Measurements from ENCODE around the gene KCTD13. TPM values are rescaled to one million over a fixed set of nuclear protein-coding genes. Genes with fewer than 3 reads are reported as not detected.

Gene KCTD13
- total RNA-seq, 1 experiment from 2014 or later = 18.3 TPM

- H3K27me3 Mint-ChIP-seq (ENCODE audit: low read depth) = peaks cover 2% of the 10 kb centered on the region
- Histone ChIP-seq H2BK20ac (ENCODE audit: low read depth, low read length, poor library complexity, severe bottlenecking) (no peak overlapping the region), H3K79me1 (ENCODE audit: insufficient read depth, low read depth, low read length, poor library complexity, severe bottlenecking) (peaks cover 8% of the 10 kb centered on the region), H2BK15ac (ENCODE audit: low read depth, low read length) (no peak overlapping the region), H4K91ac (ENCODE audit: insufficient read length, low read depth, low read length) (no peak overlapping the region), H4K8ac (replicated peaks; ENCODE audit: insufficient read length, low read depth, low read length) (no peak overlapping the region), H3K4ac (ENCODE audit: low read depth, low read length) (no peak overlapping the region), H2BK5ac (ENCODE audit: insufficient read length, low read length) (no peak overlapping the region), H3K23ac (ENCODE audit: insufficient read length, low read depth, low read length) (no peak overlapping the region), H3K79me2 (ENCODE audit: insufficient read depth, low read length) (no peaks in the 10 kb centered on the region), H4K5ac (ENCODE audit: insufficient read length, low read depth, low read length) (no peak overlapping the region), H3K18ac (ENCODE audit: insufficient read length, low read depth, low read length) (peak overlapping the region; percentile 45), H3K27me3 (ENCODE audit: insufficient read depth, low read length) (no peaks in the 10 kb centered on the region), H3K14ac (ENCODE audit: insufficient read depth, low read length) (peak overlapping the region; percentile 68; the same call in 1 of the 2 replicates), H3T11ph (ENCODE audit: low read length) (no peak overlapping the region), H3K9me3 (ENCODE audit: control insufficient read depth, low read depth, low read length) (no peaks in the 10 kb centered on the region), H3K27ac (ENCODE audit: insufficient read length, low read depth, low read length) (no peak overlapping the region), H4K20me1 (ENCODE audit: control insufficient read depth, insufficient read depth, insufficient read length) (no peaks in the 10 kb centered on the region), H2AFZ (ENCODE audit: low read length) (peak overlapping the region; percentile 51), H3K23me2 (ENCODE audit: insufficient read length, low read depth, low read length, poor library complexity, severe bottlenecking) (peaks cover 9% of the 10 kb centered on the region), H3K4me1 (ENCODE audit: insufficient read depth, low read length) (no peaks in the 10 kb centered on the region; the same call in 1 of the 2 replicates), H2BK12ac (ENCODE audit: insufficient read length, low read depth, low read length) (peak overlapping the region; percentile 19), H2BK120ac (ENCODE audit: low read depth, low read length, poor library complexity, severe bottlenecking) (no peak overlapping the region), H3K56ac (ENCODE audit: insufficient read length, low read depth, low read length) (no peak overlapping the region), H3K9ac (ENCODE audit: extremely low read depth, insufficient read length, low read length) (no peak overlapping the region), H3K4me2 (ENCODE audit: insufficient read depth, insufficient read length, low read length) (peak overlapping the region; percentile 91), H2AK5ac (ENCODE audit: insufficient read length, low read length) (no peak overlapping the region)
- H3K36me3 Mint-ChIP-seq (ENCODE audit: insufficient read depth in 1 of 3, low read depth in 3 of 3) = peaks cover 14 to 27% (median 25%) of the 10 kb centered on the region in 3 experiments; a peak in 6 of 7 replicates
- no peak for DNase-seq
- WGBS (ENCODE audit: extremely low coverage, insufficient read length, low lambda C conversion rate) = no CpG with 5 or more reads among the region's 16 CpGs
- peaks cover 9 to 12% of the 10 kb centered on the region in 2 experiments for H3K4me1 Mint-ChIP-seq
- peak overlapping the region; percentile 97 to 99; a peak in 4 of 5 replicates for H3K4me3 Mint-ChIP-seq
- TF ChIP-seq, protein P1, sequence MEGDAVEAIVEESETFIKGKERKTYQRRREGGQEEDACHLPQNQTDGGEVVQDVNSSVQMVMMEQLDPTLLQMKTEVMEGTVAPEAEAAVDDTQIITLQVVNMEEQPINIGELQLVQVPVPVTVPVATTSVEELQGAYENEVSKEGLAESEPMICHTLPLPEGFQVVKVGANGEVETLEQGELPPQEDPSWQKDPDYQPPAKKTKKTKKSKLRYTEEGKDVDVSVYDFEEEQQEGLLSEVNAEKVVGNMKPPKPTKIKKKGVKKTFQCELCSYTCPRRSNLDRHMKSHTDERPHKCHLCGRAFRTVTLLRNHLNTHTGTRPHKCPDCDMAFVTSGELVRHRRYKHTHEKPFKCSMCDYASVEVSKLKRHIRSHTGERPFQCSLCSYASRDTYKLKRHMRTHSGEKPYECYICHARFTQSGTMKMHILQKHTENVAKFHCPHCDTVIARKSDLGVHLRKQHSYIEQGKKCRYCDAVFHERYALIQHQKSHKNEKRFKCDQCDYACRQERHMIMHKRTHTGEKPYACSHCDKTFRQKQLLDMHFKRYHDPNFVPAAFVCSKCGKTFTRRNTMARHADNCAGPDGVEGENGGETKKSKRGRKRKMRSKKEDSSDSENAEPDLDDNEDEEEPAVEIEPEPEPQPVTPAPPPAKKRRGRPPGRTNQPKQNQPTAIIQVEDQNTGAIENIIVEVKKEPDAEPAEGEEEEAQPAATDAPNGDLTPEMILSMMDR (conservative IDR thresholded peaks at IDR 0.05) = no peak; the same call in 2 of the 3 replicates
- peak overlapping the region in 2 of 3 experiments; percentile 99 to 100; a peak in 4 of 7 replicates for H3K27ac Mint-ChIP-seq
- H3K9me3 Mint-ChIP-seq = no peaks in the 10 kb centered on the region
These were observed 62.4 kb downstream of the KCTD13 start for GRCh38 chr16:29863669-29863984.

Measured in H9 (cell line).